Globus pallidus (tissue), 1 donor: ENCODE data around the gene LHFPL3.
A peak's percentile ranks its signal among the peaks of the same experiment; 100 is the strongest.
"Not testable (repeated sequence)": the region's sequence is repeated elsewhere in the genome, so short reads cannot be mapped to it uniquely, and the experiment has no call there.

Experiments
- DNase-seq: peaks from one replicate; pipeline ENCODE4 v3.0.0-alpha.2; 2015; ENCODE audit warnings: low spot score

Gene LHFPL3

GRCh38 chr7:104328296-104328969 lies at the start of gene LHFPL3:
TSS of gene LHFPL3 (plus strand) at chr7:104328603.
- peak; percentile 39 for DNase-seq

- DNase-seq: not testable (repeated sequence)
These were observed 46.7 kb upstream of the LHFPL3 start for GRCh38 chr7:104281685-104282084.

- no peak for DNase-seq
These were observed 41.6 kb upstream of the LHFPL3 start for GRCh38 chr7:104286839-104287238.

GRCh38 chr7:104288137-104288536 lies 40.3 kb upstream of the LHFPL3 start:
- DNase-seq: no peak

- DNase-seq: no peak
These were observed 34.1 kb upstream of the LHFPL3 start for GRCh38 chr7:104294291-104294690.

- no peak for DNase-seq
These were observed 32.1 kb upstream of the LHFPL3 start for GRCh38 chr7:104296266-104296665.

GRCh38 chr7:104296900-104297299 lies 31.5 kb upstream of the LHFPL3 start:
- no peak for DNase-seq

- no peak for DNase-seq
These were observed 29.1 kb upstream of the LHFPL3 start for GRCh38 chr7:104299323-104299722.

- DNase-seq: no peak
These were observed 28.6 kb upstream of the LHFPL3 start for GRCh38 chr7:104299777-104300176.

GRCh38 chr7:104306793-104307192 lies 21.6 kb upstream of the LHFPL3 start:
- DNase-seq: no peak

- no peak for DNase-seq
These were observed 10.3 kb upstream of the LHFPL3 start for GRCh38 chr7:104317948-104318629.

- no peak for DNase-seq
These were observed 869 bp upstream of the LHFPL3 start for GRCh38 chr7:104327534-104327933.

- no peak for DNase-seq
These were observed 486 bp upstream of the LHFPL3 start for GRCh38 chr7:104327938-104328295.

- no peak for DNase-seq
These were observed 795 bp downstream of the LHFPL3 start for GRCh38 chr7:104328970-104329825.

- DNase-seq: peak; percentile 27
These were observed 13.1 kb downstream of the LHFPL3 start for GRCh38 chr7:104341546-104341945.

GRCh38 chr7:104352736-104353135 lies 24.3 kb downstream of the LHFPL3 start:
- DNase-seq: no peak

GRCh38 chr7:104357166-104357565 lies 28.8 kb downstream of the LHFPL3 start:
- no peak for DNase-seq

GRCh38 chr7:104358446-104359132 lies 30.2 kb downstream of the LHFPL3 start:
- DNase-seq: peak; percentile 23

- DNase-seq: no peak
These were observed 34.4 kb downstream of the LHFPL3 start for GRCh38 chr7:104362756-104363155.

GRCh38 chr7:104363355-104363754 lies 35.0 kb downstream of the LHFPL3 start:
- DNase-seq: no peak

- no peak for DNase-seq
These were observed 38.0 kb downstream of the LHFPL3 start for GRCh38 chr7:104366390-104366789.

GRCh38 chr7:104367926-104368325 lies 39.5 kb downstream of the LHFPL3 start:
- no peak for DNase-seq
